Heart left ventricle (tissue), 16 donors: ENCODE measurements around the gene STAC. TPM values are rescaled to one million over a fixed set of nuclear protein-coding genes. Genes with fewer than 3 reads are reported as not detected.

Source experiments
- ATAC-seq, 4 donors: fragments of 200-7000 bp; cut with Tn5 transposase; one replicate each; pipeline ENCODE4 v1.9.1; 2020 to 2022; ENCODE audit warnings: moderate library complexity in 4 of 4, mild to moderate bottlenecking in 3 of 4, moderate number of reproducible peaks in 1 of 4
- DNase-seq, 5 donors: peaks; one replicate each; pipeline ENCODE4 v3.0.0-alpha.2; 2020
- H3K27ac ChIP-seq, 12 donors: fragments of 200-600 bp; sonication (generic) in 4 of 12; one replicate each; pipeline versions ENCODE4 v1.5.0 to v1.8.0; 2016 to 2022; ENCODE audit warnings: mild to moderate bottlenecking in 2 of 12
- H3K27me3 ChIP-seq, 9 donors: fragments of 200-600 bp; sonication (generic) in 2 of 9; one replicate each; pipeline versions ENCODE4 v1.5.1 to v1.8.0; 2016 to 2022; ENCODE audit warnings: mild to moderate bottlenecking in 3 of 9
- H3K36me3 ChIP-seq, 9 donors: fragments of 200-600 bp; sonication (generic) in 2 of 9; one replicate each; pipeline versions ENCODE4 v1.5.0 to v1.8.0; 2018 to 2022; ENCODE audit warnings: mild to moderate bottlenecking in 2 of 9
- H3K4me1 ChIP-seq, 12 donors: fragments of 200-600 bp; sonication (generic) in 4 of 12; one replicate each; pipeline versions ENCODE4 v1.5.0 to v1.8.0; 2016 to 2022; ENCODE audit warnings: mild to moderate bottlenecking in 3 of 12
- H3K4me3 ChIP-seq, 12 donors: fragments of 200-600 bp; sonication (generic) in 4 of 12; one replicate each; pipeline versions ENCODE4 v1.5.0 to v1.8.0; 2017 to 2022; ENCODE audit warnings: mild to moderate bottlenecking in 9 of 12, moderate library complexity in 4 of 12
- H3K9me3 ChIP-seq, 12 donors: fragments of 200-600 bp; sonication (generic) in 4 of 12; one replicate each; pipeline versions ENCODE4 v1.5.0 to v1.8.0; 2016 to 2022; ENCODE audit warnings: mild to moderate bottlenecking in 1 of 12
- CTCF ChIP-seq, 12 donors: fragments of 200-600 bp; sonication (generic) in 4 of 12; IDR thresholded peaks; one replicate each; pipeline versions ENCODE4 v1.5.0 to v1.8.0; 2018 to 2022; ENCODE audit warnings: antibody characterized with exemption in 12 of 12, mild to moderate bottlenecking in 5 of 12
- POLR2A ChIP-seq, 2 donors: fragments of 450-650 bp; IDR thresholded peaks; one replicate each; pipeline ENCODE4 v1.6.1; 2017; ENCODE audit warnings: antibody characterized with exemption in 2 of 2, mild to moderate bottlenecking in 2 of 2, moderate library complexity in 2 of 2
- WGBS, 4 donors: extraction: QIAGEN DNeasy Blood & Tissue Kit in 2 of 4; methylation state at CpG; one replicate each; pipeline versions ENCODE4 v1.1.5 to v1.1.7; 2013 to 2018; 5-methylcytosine and 5-hydroxymethylcytosine counted together
- intact Hi-C, 10 donors: fragments of 100-400 bp; cut with DNase I; formaldehyde crosslinking; loops; one replicate each; pipeline versions ENCODE4 v1.11.1 to v1.14.2; 2022
- polyA plus RNA-seq, 2 donors: library from polyadenylated mRNA; stranded (reverse); fragments of 200-250 nt; gene quantifications; one replicate each; pipeline ENCODE4 v1.2.3, GENCODE V29; 2013
- total RNA-seq, 9 donors: library from RNA; depleted of rRNA in 2 of 9; stranded (reverse); fragments of >200 nt in 2 of 9; fragmentation: NEBNext Ultra II Directional in 3 of 9; extraction: Animal tissue kit (Norgen Biotek cat#: 25700) in 3 of 9; gene quantifications; one replicate each; pipeline versions ENCODE4 v1.1.0 to v1.2.4, GENCODE V29; 2016 to 2023
- donor health status: ischemic (EF 13 %, LVEDD 7.1; RV severe dilation, severe dysfunction).
- donor health status: healthy with polysubstance abuse.
- donor health status: DM: no; HTN: yes; CAD: no.
- donor health status: DM: no; HTN: no; CAD: no.
- donor health status: ischemic (EF 25% LVEDD 6.9; RV normal size, moderate dysfunction).
- donor health status: ischemic (EF 25% LVEDD 5.7; RV mildly dilated, moderate dysfunction).
- donor health status: healthy.
- donor health status: DM: yes; HTN: yes; CAD: no.
- donor health status: ischemic (EF 35%, LVEDD 5.7; RV mildly dilated, moderate dysfunction).
- donor health status: nonischemic (EF 11% LVEDD 7.7; RV severe dilation, severe dysfunction).
- donor health status: DM: yes; HTN: yes; CAD: no.
- donor health status: PGD.
- donor health status: ischemic (EF 29% LVEDD 5.4; RV normal size, mild dysfunction).
- donor health status: nonischemic (EF 23%, LVEDD 6.1; RV moderate dilation, normal function).

Gene STAC
- total and polyA plus RNA-seq, 11 donors = 0.11 to 1.3 (median 0.44) TPM; not detected in 1

- Histone ChIP-seq H3K4me1 (no peaks in the 10 kb centered on the region), H3K27ac (no peak overlapping the region), H3K4me3 (no peak overlapping the region), H3K36me3 (no peaks in the 10 kb centered on the region), H3K9me3 (no peaks in the 10 kb centered on the region), H3K27me3 (no peaks in the 10 kb centered on the region)
- intact Hi-C loops = no loop called here
- TF ChIP-seq POLR2A (IDR thresholded peaks at IDR 0.05) = no peak
- TF ChIP-seq CTCF (IDR thresholded peaks at IDR 0.05) = no peak
- no peak for ATAC-seq
- DNase-seq = no peak
Observed at GRCh38 chr3:36433511-36433910, 53.2 kb downstream of the STAC start.

GRCh38 chr3:36434687-36435426 lies 54.6 kb downstream of the STAC start:
- H3K9me3 ChIP-seq = no peaks in the 10 kb centered on the region
- no peaks in the 10 kb centered on the region for H3K36me3 ChIP-seq
- H3K27ac ChIP-seq = no peak overlapping the region
- WGBS, 4 donors = 76 to 86% (median 81%) methylated on average over 2 of the region's 2 CpGs
- intact Hi-C loops = no loop called here
- H3K4me1 ChIP-seq = no peaks in the 10 kb centered on the region
- H3K4me3 ChIP-seq = no peak overlapping the region
- TF ChIP-seq POLR2A (IDR thresholded peaks at IDR 0.05) = no peak
- no peak for TF ChIP-seq CTCF (IDR thresholded peaks at IDR 0.05)
- ATAC-seq (no peak), DNase-seq (no peak)
- no peaks in the 10 kb centered on the region for H3K27me3 ChIP-seq

- H3K9me3 ChIP-seq = no peaks in the 10 kb centered on the region
- TF ChIP-seq POLR2A (IDR thresholded peaks at IDR 0.05) = no peak
- TF ChIP-seq CTCF (IDR thresholded peaks at IDR 0.05) = no peak
- WGBS, 4 donors = 75 to 85% (median 80%) methylated on average over 9 to 10 of the region's 10 CpGs
- H3K4me1 ChIP-seq = no peaks in the 10 kb centered on the region
- no peak for DNase-seq
- no peak for ATAC-seq
- intact Hi-C loops = no loop called here
- no peak overlapping the region for H3K27ac ChIP-seq
- no peaks in the 10 kb centered on the region for H3K36me3 ChIP-seq
- no peaks in the 10 kb centered on the region for H3K27me3 ChIP-seq
- no peak overlapping the region for H3K4me3 ChIP-seq
Observed at GRCh38 chr3:36443028-36443686, 62.9 kb downstream of the STAC start.

GRCh38 chr3:36444909-36445308 lies 64.6 kb downstream of the STAC start:
- H3K4me3 ChIP-seq = no peak overlapping the region
- no peaks in the 10 kb centered on the region for H3K4me1 ChIP-seq
- 85 to 95% (median 89%) methylated on average over 1 of the region's 1 CpG for WGBS, 4 donors
- no peak for DNase-seq
- H3K27me3 ChIP-seq = no peaks in the 10 kb centered on the region
- no peak overlapping the region for H3K27ac ChIP-seq
- no peaks in the 10 kb centered on the region for H3K36me3 ChIP-seq
- no peak for ATAC-seq
- intact Hi-C loops = no loop called here
- TF ChIP-seq CTCF (IDR thresholded peaks at IDR 0.05) (no peak), POLR2A (IDR thresholded peaks at IDR 0.05) (no peak)
- no peaks in the 10 kb centered on the region for H3K9me3 ChIP-seq
